ENCODE measurements around the gene TBPL1.

DNA sequence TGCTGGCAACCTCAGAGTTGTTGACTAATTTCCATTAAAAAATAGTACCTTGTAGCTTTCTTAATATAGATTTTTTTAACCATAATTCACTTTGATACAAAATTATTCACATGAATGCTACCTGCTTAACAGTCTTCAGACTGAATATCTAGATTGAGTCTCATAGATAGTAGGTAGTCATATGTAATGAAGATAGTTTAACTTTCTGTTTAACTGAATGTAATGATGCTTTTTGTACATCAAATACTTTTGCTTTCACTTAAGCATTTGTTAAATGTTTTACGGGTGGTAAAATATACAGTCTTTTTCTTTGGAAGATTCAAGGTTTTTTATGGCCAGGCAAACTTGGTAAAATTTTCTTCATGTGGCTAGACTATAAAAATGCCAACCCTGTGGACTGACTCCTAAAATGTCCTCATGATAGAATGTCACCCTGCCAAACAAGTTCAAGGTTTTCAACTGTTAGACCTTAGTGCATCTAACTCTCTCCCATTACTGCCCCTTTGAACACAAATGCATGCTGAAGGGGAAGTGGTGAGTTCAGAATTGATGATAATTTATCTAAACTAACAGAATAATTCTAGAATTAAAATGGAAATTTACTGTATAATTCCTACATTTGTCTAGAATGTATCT lies 16.4 kb downstream of the TBPL1 start:
- TF ChIP-seq, protein P1, sequence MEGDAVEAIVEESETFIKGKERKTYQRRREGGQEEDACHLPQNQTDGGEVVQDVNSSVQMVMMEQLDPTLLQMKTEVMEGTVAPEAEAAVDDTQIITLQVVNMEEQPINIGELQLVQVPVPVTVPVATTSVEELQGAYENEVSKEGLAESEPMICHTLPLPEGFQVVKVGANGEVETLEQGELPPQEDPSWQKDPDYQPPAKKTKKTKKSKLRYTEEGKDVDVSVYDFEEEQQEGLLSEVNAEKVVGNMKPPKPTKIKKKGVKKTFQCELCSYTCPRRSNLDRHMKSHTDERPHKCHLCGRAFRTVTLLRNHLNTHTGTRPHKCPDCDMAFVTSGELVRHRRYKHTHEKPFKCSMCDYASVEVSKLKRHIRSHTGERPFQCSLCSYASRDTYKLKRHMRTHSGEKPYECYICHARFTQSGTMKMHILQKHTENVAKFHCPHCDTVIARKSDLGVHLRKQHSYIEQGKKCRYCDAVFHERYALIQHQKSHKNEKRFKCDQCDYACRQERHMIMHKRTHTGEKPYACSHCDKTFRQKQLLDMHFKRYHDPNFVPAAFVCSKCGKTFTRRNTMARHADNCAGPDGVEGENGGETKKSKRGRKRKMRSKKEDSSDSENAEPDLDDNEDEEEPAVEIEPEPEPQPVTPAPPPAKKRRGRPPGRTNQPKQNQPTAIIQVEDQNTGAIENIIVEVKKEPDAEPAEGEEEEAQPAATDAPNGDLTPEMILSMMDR (IDR thresholded peaks at IDR 0.05): no peak
- TF ChIP-seq, protein P2, sequence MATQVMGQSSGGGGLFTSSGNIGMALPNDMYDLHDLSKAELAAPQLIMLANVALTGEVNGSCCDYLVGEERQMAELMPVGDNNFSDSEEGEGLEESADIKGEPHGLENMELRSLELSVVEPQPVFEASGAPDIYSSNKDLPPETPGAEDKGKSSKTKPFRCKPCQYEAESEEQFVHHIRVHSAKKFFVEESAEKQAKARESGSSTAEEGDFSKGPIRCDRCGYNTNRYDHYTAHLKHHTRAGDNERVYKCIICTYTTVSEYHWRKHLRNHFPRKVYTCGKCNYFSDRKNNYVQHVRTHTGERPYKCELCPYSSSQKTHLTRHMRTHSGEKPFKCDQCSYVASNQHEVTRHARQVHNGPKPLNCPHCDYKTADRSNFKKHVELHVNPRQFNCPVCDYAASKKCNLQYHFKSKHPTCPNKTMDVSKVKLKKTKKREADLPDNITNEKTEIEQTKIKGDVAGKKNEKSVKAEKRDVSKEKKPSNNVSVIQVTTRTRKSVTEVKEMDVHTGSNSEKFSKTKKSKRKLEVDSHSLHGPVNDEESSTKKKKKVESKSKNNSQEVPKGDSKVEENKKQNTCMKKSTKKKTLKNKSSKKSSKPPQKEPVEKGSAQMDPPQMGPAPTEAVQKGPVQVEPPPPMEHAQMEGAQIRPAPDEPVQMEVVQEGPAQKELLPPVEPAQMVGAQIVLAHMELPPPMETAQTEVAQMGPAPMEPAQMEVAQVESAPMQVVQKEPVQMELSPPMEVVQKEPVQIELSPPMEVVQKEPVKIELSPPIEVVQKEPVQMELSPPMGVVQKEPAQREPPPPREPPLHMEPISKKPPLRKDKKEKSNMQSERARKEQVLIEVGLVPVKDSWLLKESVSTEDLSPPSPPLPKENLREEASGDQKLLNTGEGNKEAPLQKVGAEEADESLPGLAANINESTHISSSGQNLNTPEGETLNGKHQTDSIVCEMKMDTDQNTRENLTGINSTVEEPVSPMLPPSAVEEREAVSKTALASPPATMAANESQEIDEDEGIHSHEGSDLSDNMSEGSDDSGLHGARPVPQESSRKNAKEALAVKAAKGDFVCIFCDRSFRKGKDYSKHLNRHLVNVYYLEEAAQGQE (IDR thresholded peaks at IDR 0.05; ENCODE audit: insufficient read depth in 1 of 2, low read depth in 2 of 2, low read length in 1 of 2): no peak
- TF ChIP-seq POLR2AphosphoS5 (IDR thresholded peaks at IDR 0.05; ENCODE audit: low read depth, low read length): no peak
- TF ChIP-seq SIN3A (IDR thresholded peaks at IDR 0.05; ENCODE audit: borderline replicate concordance, insufficient read depth, low read depth, low read length): no peak
